ENCODE results near the gene INIP. TPM values are rescaled to one million over a fixed set of nuclear protein-coding genes. Genes with fewer than 3 reads are reported as not detected.

INIP gene
- total and polyA plus RNA-seq, 12 donors: 4.5 to 18.9 (median 11.9) TPM

- Histone ChIP-seq H3K9me3 (no peaks in the 10 kb centered on the region), H3K27ac (no peak overlapping the region), H3K36me3 (no peaks in the 10 kb centered on the region), H3K27me3 (no peaks in the 10 kb centered on the region), H3K4me3 (no peak overlapping the region), H3K4me1 (peaks cover 8 to 63% (median 24%) of the 10 kb centered on the region in 9 donors)
- ATAC-seq (no peak), DNase-seq (no peak)
- intact Hi-C loops (cut with DNase I): no loop called here
- 85 to 89% methylated on average over 2 of the region's 2 CpGs for WGBS, 2 donors
- TF ChIP-seq, protein P1, sequence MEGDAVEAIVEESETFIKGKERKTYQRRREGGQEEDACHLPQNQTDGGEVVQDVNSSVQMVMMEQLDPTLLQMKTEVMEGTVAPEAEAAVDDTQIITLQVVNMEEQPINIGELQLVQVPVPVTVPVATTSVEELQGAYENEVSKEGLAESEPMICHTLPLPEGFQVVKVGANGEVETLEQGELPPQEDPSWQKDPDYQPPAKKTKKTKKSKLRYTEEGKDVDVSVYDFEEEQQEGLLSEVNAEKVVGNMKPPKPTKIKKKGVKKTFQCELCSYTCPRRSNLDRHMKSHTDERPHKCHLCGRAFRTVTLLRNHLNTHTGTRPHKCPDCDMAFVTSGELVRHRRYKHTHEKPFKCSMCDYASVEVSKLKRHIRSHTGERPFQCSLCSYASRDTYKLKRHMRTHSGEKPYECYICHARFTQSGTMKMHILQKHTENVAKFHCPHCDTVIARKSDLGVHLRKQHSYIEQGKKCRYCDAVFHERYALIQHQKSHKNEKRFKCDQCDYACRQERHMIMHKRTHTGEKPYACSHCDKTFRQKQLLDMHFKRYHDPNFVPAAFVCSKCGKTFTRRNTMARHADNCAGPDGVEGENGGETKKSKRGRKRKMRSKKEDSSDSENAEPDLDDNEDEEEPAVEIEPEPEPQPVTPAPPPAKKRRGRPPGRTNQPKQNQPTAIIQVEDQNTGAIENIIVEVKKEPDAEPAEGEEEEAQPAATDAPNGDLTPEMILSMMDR (IDR thresholded peaks at IDR 0.05): no peak
Observed at GRCh38 chr9:112757940-112758339, 40.0 kb upstream of the INIP start.

- ATAC-seq (peak in 5 of 8 donors; percentile 24 to 48 (median 32)), DNase-seq (no peak)
- H3K36me3 ChIP-seq: no peaks in the 10 kb centered on the region
- H3K27me3 ChIP-seq: no peaks in the 10 kb centered on the region
- H3K27ac ChIP-seq: peak overlapping the region in 7 of 10 donors; percentile 8 to 52 (median 41)
- intact Hi-C loops (cut with DNase I): no loop called here
- H3K9me3 ChIP-seq: no peaks in the 10 kb centered on the region
- peaks cover 8 to 68% (median 25%) of the 10 kb centered on the region in 9 donors for H3K4me1 ChIP-seq
- 52 to 59% methylated on average over 7 of the region's 7 CpGs for WGBS, 2 donors
- no peak overlapping the region for H3K4me3 ChIP-seq
- TF ChIP-seq, protein P1 (IDR thresholded peaks at IDR 0.05): no peak
Observed at GRCh38 chr9:112757282-112757883, 39.5 kb upstream of the INIP start.

DNA sequence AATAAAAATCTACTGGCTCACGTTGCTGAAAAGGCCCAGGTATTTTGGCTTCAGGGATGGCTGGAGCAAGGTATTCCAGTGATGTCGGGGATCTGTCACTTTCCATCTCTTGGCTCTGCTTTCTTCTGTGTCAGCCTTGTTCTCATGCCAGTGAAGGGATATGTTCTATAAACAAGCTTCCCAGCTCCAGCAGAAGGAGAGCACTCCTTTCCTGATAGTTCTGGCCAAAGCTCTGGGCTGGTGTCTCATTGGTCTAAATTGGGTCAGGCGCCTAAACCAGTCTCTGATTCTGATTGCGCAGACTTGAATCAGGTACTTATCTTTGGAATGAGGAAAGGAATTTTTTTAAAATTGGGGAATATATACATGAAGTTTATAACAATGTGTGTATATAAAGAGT is 37.8 kb upstream of the INIP start:
- Histone ChIP-seq H3K36me3 (no peaks in the 10 kb centered on the region), H3K4me3 (no peak overlapping the region), H3K27ac (peak overlapping the region in 5 of 10 donors; percentile 20 to 81 (median 53)), H3K9me3 (no peaks in the 10 kb centered on the region), H3K4me1 (peaks cover 11 to 80% (median 38%) of the 10 kb centered on the region in 9 donors), H3K27me3 (no peaks in the 10 kb centered on the region)
- DNase-seq (peak in 1 of 2 donors; percentile 23), ATAC-seq (peak in 5 of 8 donors; percentile 50 to 72 (median 65))
- WGBS, 2 donors: 50 to 73% methylated on average over 4 of the region's 4 CpGs
- intact Hi-C loops (cut with DNase I): no loop called here
- TF ChIP-seq, protein P1 (IDR thresholded peaks at IDR 0.05): no peak

GRCh38 chr9:112755016-112755427 is 37.1 kb upstream of the INIP start:
- Histone ChIP-seq H3K9me3 (no peaks in the 10 kb centered on the region), H3K4me3 (no peak overlapping the region), H3K27me3 (no peaks in the 10 kb centered on the region), H3K27ac (peak overlapping the region in 5 of 10 donors; percentile 20 to 81 (median 53)), H3K4me1 (peaks cover 13 to 78% (median 40%) of the 10 kb centered on the region in 9 donors), H3K36me3 (no peaks in the 10 kb centered on the region)
- ATAC-seq (no peak), DNase-seq (no peak)
- 56 to 57% methylated on average over 5 of the region's 5 CpGs for WGBS, 2 donors
- intact Hi-C loops (cut with DNase I): no loop called here
- TF ChIP-seq, protein P1 (IDR thresholded peaks at IDR 0.05): no peak

Data from heart right ventricle (tissue), 16 donors.